ENCODE measurements around the gene KLF3.

KLF3 gene

GRCh38 chr4:38621028-38621684 lies 42.8 kb upstream of the KLF3 start (continued):
- TF ChIP-seq ZNF362 (tag by site-specific recombination; IDR thresholded peaks at IDR 0.05) (no peak), ZNF114 (tag by site-specific recombination; IDR thresholded peaks at IDR 0.05) (no peak), ZNF398 (tag by site-specific recombination; IDR thresholded peaks at IDR 0.05) (no peak), KLF7 (tag by site-specific recombination; IDR thresholded peaks at IDR 0.05; ENCODE audit: borderline replicate concordance) (peak; percentile 76; the same call in 1 of the 2 replicates), IKZF3 (tag by site-specific recombination; IDR thresholded peaks at IDR 0.05) (no peak), REPIN1 (tag by site-specific recombination; IDR thresholded peaks at IDR 0.05; ENCODE audit: low read depth) (no peak), ZNF133 (tag by site-specific recombination; IDR thresholded peaks at IDR 0.05) (no peak), ZNF830 (tag by site-specific recombination; IDR thresholded peaks at IDR 0.05; ENCODE audit: low read depth) (no peak), ZFP69B (tag by site-specific recombination; IDR thresholded peaks at IDR 0.05) (0 out of 2 replicates have a peak, but pooled peaks have one; percentile 46), ZBTB48 (tag by site-specific recombination; IDR thresholded peaks at IDR 0.05) (peak; percentile 69), ZNF157 (tag by site-specific recombination; IDR thresholded peaks at IDR 0.05) (no peak), ZBTB26 (tag by site-specific recombination; optimal IDR thresholded peaks at IDR 0.05) (no peak), ZNF274 (IDR thresholded peaks at IDR 0.05; ENCODE audit: low read length) (no peak), ZNF274 (tag by site-specific recombination; IDR thresholded peaks at IDR 0.05; ENCODE audit: borderline replicate concordance) (no peak), ZNF645 (tag by site-specific recombination; IDR thresholded peaks at IDR 0.05) (no peak), ZNF146 (tag by site-specific recombination; IDR thresholded peaks at IDR 0.05) (no peak), ZNF629 (tag by site-specific recombination; IDR thresholded peaks at IDR 0.05) (peak; percentile 95), WT1 (tag by site-specific recombination; IDR thresholded peaks at IDR 0.05) (0 out of 2 replicates have a peak, but pooled peaks have one; percentile 36), ZNF10 (tag by site-specific recombination; IDR thresholded peaks at IDR 0.05) (no peak), ZNF658 (tag by site-specific recombination; IDR thresholded peaks at IDR 0.05) (no peak), PRDM2 (tag by site-specific recombination; IDR thresholded peaks at IDR 0.05; ENCODE audit: borderline replicate concordance) (no peak), ZNF292 (tag by site-specific recombination; IDR thresholded peaks at IDR 0.05; ENCODE audit: borderline replicate concordance, low read depth) (no peak), ZBTB1 (tag by site-specific recombination; IDR thresholded peaks at IDR 0.05) (no peak), ZFP41 (tag by site-specific recombination; IDR thresholded peaks at IDR 0.05; ENCODE audit: borderline replicate concordance) (no peak), ZNF121 (tag by site-specific recombination; IDR thresholded peaks at IDR 0.05) (no peak), ZNF785 (tag by site-specific recombination; IDR thresholded peaks at IDR 0.05) (no peak), ZNF555 (tag by site-specific recombination; conservative IDR thresholded peaks at IDR 0.05) (no peak), GLIS2 (tag by site-specific recombination; IDR thresholded peaks at IDR 0.05) (no peak), ZNF596 (tag by site-specific recombination; IDR thresholded peaks at IDR 0.05) (no peak), ZNF335 (tag by site-specific recombination; conservative IDR thresholded peaks at IDR 0.05) (no peak; the same call in none of the 2 replicates)
